A549 treated with Mapracorat at 1 μM for 4 hours (cell line): ENCODE results near the gene MDK. TPM values are rescaled to one million over a fixed set of nuclear protein-coding genes. Genes with fewer than 3 reads are reported as not detected.

Experiments
- total RNA-seq: library from RNA; stranded (reverse); fragments of 200-300 nt; extraction: Qiagen RNA extraction; gene quantifications from 5 replicates; pipeline ENCODE4 v1.2.3, GENCODE V29; 2022

MDK gene
- total RNA-seq, result 14.8 to 20.9 TPM (median 20.0 TPM) in 5 replicates

GRCh38 chr11:46381048-46381818, at the start of gene MDK:
Gene MDK (plus strand): TSS chr11:46381669. CDS start chr11:46382058, 389 bp downstream.

GRCh38 chr11:46346886-46347636, 34.4 kb upstream of the MDK start, which contains the start of gene DGKZ:
Gene DGKZ (plus strand): TSS chr11:46347463. CDS start chr11:46347660, 197 bp downstream.

GRCh38 chr11:46391578-46392420, 10.3 kb downstream of the MDK start, which contains the start of gene CHRM4:
Gene CHRM4 (minus strand): TSS chr11:46391776. CDS start chr11:46386557, 5,219 bp downstream.

Other genes with a start within 250 kb of the MDK start
- gene CREB3L1, start 104.0 kb upstream of the MDK start, total RNA-seq, result 3.8 to 5.2 TPM (median 4.5 TPM) in 5 replicates
- 35.1 to 54.4 TPM (median 48.3 TPM) in 5 replicates for gene DGKZ, start 34.2 kb upstream of the MDK start, total RNA-seq
- 0.30 to 0.70 TPM (median 0.44 TPM) in 5 replicates for gene CHRM4, start 10.1 kb downstream of the MDK start, total RNA-seq
- gene AMBRA1, start 212.4 kb downstream of the MDK start, total RNA-seq, result 12.5 to 15.8 TPM (median 15.5 TPM) in 5 replicates
- 4.6 to 5.9 TPM (median 5.2 TPM) in 5 replicates for gene HARBI1, start 235.6 kb downstream of the MDK start, total RNA-seq
- 46.8 to 64.6 TPM (median 53.7 TPM) in 5 replicates for gene ATG13, start 235.9 kb downstream of the MDK start, total RNA-seq